HEK293 (cell line): Measurements from ENCODE around the gene CHMP4A.

Source experiments
- GFI1B ChIP-seq: fragments of 450-650 bp; formaldehyde crosslinking; IDR thresholded peaks from 2 replicates; pipeline ENCODE4 v1.5.1; 2016; ENCODE audit warnings: missing biosample characterization, missing genetic modification characterization
- HIC1 ChIP-seq: fragments of 450-650 bp; formaldehyde crosslinking; IDR thresholded peaks from 2 replicates; pipeline ENCODE4 v1.5.1; 2016; ENCODE audit warnings: missing biosample characterization, missing genetic modification characterization
- HOXD13 ChIP-seq: sonication (generic); formaldehyde crosslinking; IDR thresholded peaks from 2 replicates; pipeline ENCODE4 v1.8.0; 2022; ENCODE audit warnings: missing genetic modification reagents, borderline replicate concordance
- KLF16 ChIP-seq: fragments of 450-650 bp; formaldehyde crosslinking; IDR thresholded peaks from 2 replicates; pipeline ENCODE4 v1.5.1; 2017; ENCODE audit warnings: missing biosample characterization, missing genetic modification characterization
- SCRT1 ChIP-seq: fragments of 450-650 bp; formaldehyde crosslinking; IDR thresholded peaks from 2 replicates; pipeline ENCODE4 v1.5.1; 2016; ENCODE audit warnings: missing biosample characterization, missing genetic modification characterization, borderline replicate concordance
- SCRT2 ChIP-seq: fragments of 450-650 bp; formaldehyde crosslinking; IDR thresholded peaks from 2 replicates; pipeline ENCODE4 v1.5.1; 2016; ENCODE audit warnings: missing biosample characterization, missing genetic modification characterization
- SETDB1 ChIP-seq: IDR thresholded peaks from one replicate; pipeline ENCODE4 v1.6.1; 2017; ENCODE audit warnings: mild to moderate bottlenecking, low read length, moderate library complexity, mixed read lengths; ENCODE audit not compliant: insufficient read length
- SP2 ChIP-seq: fragments of 450-650 bp; formaldehyde crosslinking; IDR thresholded peaks from 2 replicates; pipeline ENCODE4 v1.5.1; 2016; ENCODE audit warnings: missing biosample characterization, missing genetic modification characterization
- ZBTB1 ChIP-seq: fragments of 450-650 bp; formaldehyde crosslinking; IDR thresholded peaks from 2 replicates; pipeline ENCODE4 v1.5.1; 2016; ENCODE audit warnings: missing biosample characterization, missing genetic modification characterization
- ZBTB10 ChIP-seq: fragments of 450-650 bp; formaldehyde crosslinking; IDR thresholded peaks from 2 replicates; pipeline ENCODE4 v1.5.1; 2016; ENCODE audit warnings: missing biosample characterization, missing genetic modification characterization
- ZNF184 ChIP-seq: fragments of 450-650 bp; IDR thresholded peaks from 2 replicates; pipeline ENCODE4 v1.5.1; 2018; ENCODE audit warnings: missing biosample characterization, mild to moderate bottlenecking, missing genetic modification characterization
- ZNF19 ChIP-seq: fragments of 450-650 bp; formaldehyde crosslinking; IDR thresholded peaks from 2 replicates; pipeline ENCODE4; 2016; ENCODE audit warnings: missing biosample characterization, missing genetic modification characterization, low read depth
- ZNF362 ChIP-seq: fragments of 450-650 bp; formaldehyde crosslinking; IDR thresholded peaks from 2 replicates; pipeline ENCODE4 v1.5.1; 2016; ENCODE audit warnings: missing biosample characterization, missing genetic modification characterization
- ZNF394 ChIP-seq: fragments of 450-650 bp; formaldehyde crosslinking; IDR thresholded peaks from 2 replicates; pipeline ENCODE4 v1.5.1; 2016; ENCODE audit warnings: missing biosample characterization, missing genetic modification characterization, mild to moderate bottlenecking, moderate library complexity, borderline replicate concordance
- ZNF518A ChIP-seq: fragments of 450-650 bp; formaldehyde crosslinking; conservative IDR thresholded peaks from 2 replicates; pipeline ENCODE4 v1.5.1; 2016; ENCODE audit warnings: low read depth, missing biosample characterization, missing genetic modification characterization
- ZNF623 ChIP-seq: fragments of 450-650 bp; formaldehyde crosslinking; IDR thresholded peaks from 2 replicates; pipeline ENCODE4 v1.5.1; 2016; ENCODE audit warnings: missing biosample characterization, missing genetic modification characterization
- ZNF645 ChIP-seq: fragments of 450-650 bp; formaldehyde crosslinking; IDR thresholded peaks from 2 replicates; pipeline ENCODE4; 2016; ENCODE audit warnings: missing biosample characterization, missing genetic modification characterization
- ZNF654 ChIP-seq: fragments of 450-650 bp; formaldehyde crosslinking; IDR thresholded peaks from 2 replicates; pipeline ENCODE4 v1.5.1; 2016; ENCODE audit warnings: low read depth, missing biosample characterization, missing genetic modification characterization
- ZNF701 ChIP-seq: fragments of 450-650 bp; formaldehyde crosslinking; IDR thresholded peaks from 2 replicates; pipeline ENCODE4 v1.5.1; 2016; ENCODE audit warnings: missing biosample characterization, missing genetic modification characterization
- ZNF76 ChIP-seq: fragments of 450-650 bp; formaldehyde crosslinking; IDR thresholded peaks from 2 replicates; pipeline ENCODE4; 2016; ENCODE audit warnings: low read depth, missing biosample characterization, missing genetic modification characterization, borderline replicate concordance
- ZNF777 ChIP-seq: fragments of 450-650 bp; formaldehyde crosslinking; IDR thresholded peaks from 2 replicates; pipeline ENCODE4 v1.5.1; 2017; ENCODE audit warnings: missing biosample characterization, missing genetic modification characterization, borderline replicate concordance
- TF ChIP-seq, protein P1 (sequence below): fragments of 450-650 bp; formaldehyde crosslinking; IDR thresholded peaks from 2 replicates; pipeline ENCODE4 v1.5.1; 2016; ENCODE audit warnings: missing biosample characterization, missing genetic modification characterization

CHMP4A gene

DNA sequence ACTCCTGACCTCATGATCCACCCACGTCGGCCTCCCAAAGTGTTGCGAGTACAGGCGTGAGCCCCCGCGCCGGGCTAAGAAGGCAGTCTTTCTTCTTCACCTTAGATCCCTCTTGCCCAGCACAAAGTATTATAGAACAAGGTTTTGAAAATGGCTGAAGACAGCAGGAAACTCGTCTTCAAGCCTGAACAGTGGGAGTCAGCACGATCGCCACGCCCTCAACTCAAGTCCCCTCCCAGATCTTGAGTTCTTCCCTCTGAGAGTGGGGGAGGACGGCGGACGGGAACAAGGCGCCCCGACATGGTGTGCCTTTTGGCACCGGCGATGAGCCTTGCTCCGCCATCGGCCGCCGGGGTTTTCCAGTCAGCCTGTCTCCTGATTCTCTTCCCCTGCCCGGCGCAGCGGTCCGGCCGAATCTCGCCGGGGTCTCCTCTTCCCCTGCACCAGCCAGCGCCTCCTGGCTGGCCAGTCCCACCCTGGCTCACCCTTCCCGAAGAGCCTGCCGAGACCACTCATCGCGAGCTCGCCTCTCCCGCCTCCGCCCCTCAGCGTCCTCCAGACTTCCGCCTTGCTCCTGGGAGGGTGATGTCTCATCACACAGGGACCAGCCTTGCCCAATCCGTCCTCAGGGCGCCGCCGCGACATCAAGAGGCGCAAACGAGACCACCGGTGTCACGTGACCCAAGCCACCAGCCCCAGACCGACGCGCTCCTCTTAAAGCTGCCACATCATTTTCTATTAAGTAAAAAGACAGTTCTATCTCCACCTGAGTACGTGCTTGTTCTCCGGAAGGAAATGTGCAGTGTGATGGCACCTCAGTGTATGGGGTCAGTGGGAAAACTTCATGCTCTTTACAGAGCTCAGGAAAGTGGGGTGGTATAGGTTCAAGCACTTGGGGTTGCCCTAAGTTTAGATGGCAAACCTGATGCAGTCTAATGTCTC, at the start of gene CHMP4A (continued):
- no peak for TF ChIP-seq HOXD13 (CRISPR knock-in tag)
- TF ChIP-seq ZNF76 (tag by site-specific recombination): peak; percentile 85
- no peak for TF ChIP-seq ZNF777 (tag by site-specific recombination)
- 0 out of 2 replicates have a peak, but pooled peaks have one; percentile 7 for TF ChIP-seq ZNF394
- no peak for TF ChIP-seq SETDB1
- TF ChIP-seq, protein P1, sequence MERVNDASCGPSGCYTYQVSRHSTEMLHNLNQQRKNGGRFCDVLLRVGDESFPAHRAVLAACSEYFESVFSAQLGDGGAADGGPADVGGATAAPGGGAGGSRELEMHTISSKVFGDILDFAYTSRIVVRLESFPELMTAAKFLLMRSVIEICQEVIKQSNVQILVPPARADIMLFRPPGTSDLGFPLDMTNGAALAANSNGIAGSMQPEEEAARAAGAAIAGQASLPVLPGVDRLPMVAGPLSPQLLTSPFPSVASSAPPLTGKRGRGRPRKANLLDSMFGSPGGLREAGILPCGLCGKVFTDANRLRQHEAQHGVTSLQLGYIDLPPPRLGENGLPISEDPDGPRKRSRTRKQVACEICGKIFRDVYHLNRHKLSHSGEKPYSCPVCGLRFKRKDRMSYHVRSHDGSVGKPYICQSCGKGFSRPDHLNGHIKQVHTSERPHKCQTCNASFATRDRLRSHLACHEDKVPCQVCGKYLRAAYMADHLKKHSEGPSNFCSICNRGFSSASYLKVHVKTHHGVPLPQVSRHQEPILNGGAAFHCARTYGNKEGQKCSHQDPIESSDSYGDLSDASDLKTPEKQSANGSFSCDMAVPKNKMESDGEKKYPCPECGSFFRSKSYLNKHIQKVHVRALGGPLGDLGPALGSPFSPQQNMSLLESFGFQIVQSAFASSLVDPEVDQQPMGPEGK (tag by site-specific recombination): peak; percentile 85
- no peak for TF ChIP-seq ZNF623 (tag by site-specific recombination)
- TF ChIP-seq ZBTB1: no peak
- peak; percentile 93 for TF ChIP-seq SP2 (tag by site-specific recombination)
- no peak for TF ChIP-seq SCRT2
- TF ChIP-seq ZNF701 (tag by site-specific recombination): no peak
- peak; percentile 62 for TF ChIP-seq ZBTB10 (tag by site-specific recombination)
- TF ChIP-seq ZNF654: no peak
- TF ChIP-seq ZNF518A (tag by site-specific recombination): peak; percentile 39
- TF ChIP-seq HIC1 (tag by site-specific recombination): no peak
- no peak for TF ChIP-seq ZNF362 (tag by site-specific recombination)
- no peak for TF ChIP-seq ZNF645 (tag by site-specific recombination)
- TF ChIP-seq KLF16 (tag by site-specific recombination): peak; percentile 83
- no peak for TF ChIP-seq GFI1B (tag by site-specific recombination)
- no peak for TF ChIP-seq ZNF19 (tag by site-specific recombination)
- TF ChIP-seq ZNF184: 0 out of 2 replicates have a peak, but pooled peaks have one; percentile 38
- TF ChIP-seq SCRT1: no peak
